H1 (cell line): ENCODE measurements around the gene ADAMTS6. TPM values are rescaled to one million over a fixed set of nuclear protein-coding genes. Genes with fewer than 3 reads are reported as not detected.

Source experiments
- CTCF ChIA-PET: fragments of 300-600 bp; sonication (Branson Sonifier 250); formaldehyde crosslinking; loops from one replicate; lab custom pipeline; 2021; ENCODE audit not compliant: partially characterized antibody; lab: Charles Lee
- POLR2A ChIA-PET: fragments of 300-600 bp; sonication (Branson Sonifier 250); formaldehyde crosslinking; loops from one replicate; lab custom pipeline; 2021; ENCODE audit warnings: inconsistent platforms; ENCODE audit not compliant: partially characterized antibody; lab: Charles Lee
- DNase-seq, 2 experiments: peaks; one replicate each; pipeline versions ENCODE4 v3.0.0 to v3.0.0-alpha.2; 2010 to 2022; ENCODE audit warnings: low spot score in 2 of 2, low read depth in 1 of 2, mixed read lengths in 1 of 2
- FAIRE-seq: peaks from 2 replicates; lab custom pipeline; 2011; peaks lifted over from hg19 to GRCh38; lab: Jason Lieb, UNC
- H2AFZ ChIP-seq: 2 replicates; pipeline ENCODE4 v1.8.1; 2012; ENCODE audit warnings: low read length, inconsistent platforms
- H2AK5ac ChIP-seq: 2 replicates; pipeline ENCODE4 v1.6.1; 2013; ENCODE audit warnings: low read depth, low read length
- H2BK120ac ChIP-seq: replicated peaks from 2 replicates; pipeline ENCODE3; 2013; ENCODE audit warnings: low read depth, low read length, inconsistent platforms
- H2BK12ac ChIP-seq: 2 replicates; pipeline ENCODE4 v1.6.1; 2013; ENCODE audit warnings: low read depth, low read length
- H2BK15ac ChIP-seq: 2 replicates; pipeline ENCODE4 v1.6.1; 2013; ENCODE audit warnings: low read length
- H2BK20ac ChIP-seq: 2 replicates; pipeline ENCODE4 v1.6.1; 2013; ENCODE audit warnings: low read length
- H2BK5ac ChIP-seq: 2 replicates; pipeline ENCODE4 v1.6.1; 2013; ENCODE audit warnings: low read depth, low read length
- H3K14ac ChIP-seq: 2 replicates; pipeline ENCODE4 v1.6.1; 2013; ENCODE audit warnings: inconsistent platforms; ENCODE audit not compliant: insufficient read length
- H3K18ac ChIP-seq: 2 replicates; pipeline ENCODE4 v1.6.1; 2013; ENCODE audit warnings: low read length; ENCODE audit errors: extremely low read depth
- H3K23ac ChIP-seq: 2 replicates; pipeline ENCODE4 v1.6.1; 2013; ENCODE audit warnings: inconsistent platforms; ENCODE audit not compliant: insufficient read length
- H3K23me2 ChIP-seq: 2 replicates; pipeline ENCODE4 v1.6.1; 2013; ENCODE audit warnings: low read depth, low read length
- H3K27ac ChIP-seq: 2 replicates; pipeline ENCODE4 v1.6.1; 2011; ENCODE audit warnings: low read depth, low read length, inconsistent platforms
- H3K27me3 ChIP-seq, 4 experiments: replicated peaks in 1 of 4; 1 replicate in 1 of 4; 2 replicates in 3 of 4; pipeline versions ENCODE4 v1.6.1 to v1.8.1; 2011 to 2013; ENCODE audit warnings: low read length in 3 of 4, mild to moderate bottlenecking in 3 of 4, inconsistent platforms in 2 of 4, mixed read lengths in 2 of 4, moderate library complexity in 1 of 4; ENCODE audit not compliant: control insufficient read depth in 3 of 4, insufficient read depth in 3 of 4; ENCODE audit errors: extremely low read depth in 1 of 4
- H3K36me3 ChIP-seq, 4 experiments: 2 replicates each; pipeline versions ENCODE4 v1.6.1 to v1.8.1; 2011 to 2013; ENCODE audit warnings: mild to moderate bottlenecking in 4 of 4, low read length in 3 of 4, moderate library complexity in 2 of 4, control low read depth in 1 of 4, inconsistent platforms in 1 of 4; ENCODE audit not compliant: insufficient read depth in 4 of 4, control insufficient read depth in 2 of 4
- H3K4ac ChIP-seq: replicated peaks from 2 replicates; pipeline ENCODE3; 2013; ENCODE audit warnings: low read length, low read depth, mixed read lengths, inconsistent platforms; ENCODE audit not compliant: insufficient read length
- H3K4me1 ChIP-seq, 4 experiments: replicated peaks in 1 of 4; 1 replicate in 1 of 4; 2 replicates in 3 of 4; pipeline versions ENCODE4 v1.6.1 to v1.8.1; 2011 to 2013; ENCODE audit warnings: low read length in 3 of 4, inconsistent platforms in 2 of 4, mixed read lengths in 1 of 4; ENCODE audit not compliant: insufficient read depth in 4 of 4, control insufficient read depth in 3 of 4
- H3K4me2 ChIP-seq, 2 experiments: 2 replicates each; pipeline versions ENCODE4 v1.6.1 to v1.8.1; 2011 to 2013; ENCODE audit warnings: low read depth in 2 of 2, low read length in 2 of 2, control low read depth in 1 of 2, inconsistent platforms in 1 of 2, mild to moderate bottlenecking in 1 of 2; ENCODE audit not compliant: insufficient read depth in 1 of 2
- H3K4me3 ChIP-seq, 4 experiments: fragments of 200-600, 300-600 bp in 1 of 4; sonication (generic), shearing (Covaris generic), sonication (Bioruptor Twin) in 1 of 4; 2 replicates each; pipeline versions ENCODE4 v1.5.1 to v1.8.1; 2011 to 2016; ENCODE audit warnings: low read length in 4 of 4, low read depth in 3 of 4, control low read depth in 2 of 4, inconsistent platforms in 2 of 4, mild to moderate bottlenecking in 2 of 4, mixed read lengths in 1 of 4, moderate library complexity in 1 of 4; ENCODE audit not compliant: insufficient read depth in 2 of 4; ENCODE audit errors: extremely low read depth in 1 of 4
- H3K56ac ChIP-seq: replicated peaks from 2 replicates; pipeline ENCODE3; 2013; ENCODE audit warnings: low read depth, mild to moderate bottlenecking, mixed read lengths, low read length, inconsistent platforms; ENCODE audit not compliant: insufficient read length
- H3K79me1 ChIP-seq: 2 replicates; pipeline ENCODE4 v1.6.1; 2013; ENCODE audit warnings: low read depth, low read length, control low read depth
- H3K79me2 ChIP-seq, 2 experiments: 2 replicates each; pipeline versions ENCODE4 v1.6.1 to v1.8.1; 2012 to 2013; ENCODE audit warnings: low read length in 2 of 2, mild to moderate bottlenecking in 2 of 2, inconsistent platforms in 1 of 2; ENCODE audit not compliant: insufficient read depth in 2 of 2, control insufficient read depth in 1 of 2
- H3K9ac ChIP-seq, 4 experiments: replicated peaks in 1 of 4; 1 replicate in 1 of 4; 2 replicates in 3 of 4; pipeline versions ENCODE4 v1.6.1 to v1.8.1; 2011 to 2013; ENCODE audit warnings: low read depth in 3 of 4, low read length in 3 of 4, control low read depth in 2 of 4, mild to moderate bottlenecking in 2 of 4, moderate library complexity in 2 of 4, inconsistent platforms in 1 of 4; ENCODE audit errors: extremely low read depth in 1 of 4
- H3K9me3 ChIP-seq, 2 experiments: 2 replicates each; pipeline versions ENCODE4 v1.6.1 to v1.8.1; 2012 to 2013; ENCODE audit warnings: mild to moderate bottlenecking in 2 of 2, moderate library complexity in 2 of 2, control low read depth in 1 of 2, inconsistent platforms in 1 of 2, low read depth in 1 of 2, low read length in 1 of 2, mixed read lengths in 1 of 2; ENCODE audit not compliant: insufficient read depth in 2 of 2
- H4K20me1 ChIP-seq, 2 experiments: replicated peaks in 1 of 2; 2 replicates each; pipeline versions ENCODE3 to v1.8.1; 2011 to 2013; ENCODE audit warnings: inconsistent platforms in 2 of 2, low read length in 2 of 2, mild to moderate bottlenecking in 1 of 2; ENCODE audit not compliant: insufficient read depth in 2 of 2, control insufficient read depth in 1 of 2
- H4K5ac ChIP-seq: 2 replicates; pipeline ENCODE4 v1.6.1; 2013; ENCODE audit warnings: low read length, low read depth, mixed read lengths, inconsistent platforms; ENCODE audit not compliant: insufficient read length
- H4K8ac ChIP-seq: 2 replicates; pipeline ENCODE4 v1.8.0; 2013; ENCODE audit warnings: mild to moderate bottlenecking, moderate library complexity, low read length, inconsistent platforms; ENCODE audit not compliant: insufficient read depth; ENCODE audit errors: extremely low read depth
- H4K91ac ChIP-seq: replicated peaks from 2 replicates; pipeline ENCODE3; 2013; ENCODE audit warnings: low read length, mixed read lengths, inconsistent platforms; ENCODE audit not compliant: insufficient read length
- ASH2L ChIP-seq: fragments of 200-600, 300-600 bp; sonication (generic); IDR thresholded peaks from one replicate; pipeline ENCODE4 v1.7.1; 2017; ENCODE audit warnings: low read length
- BCL11A ChIP-seq, 2 experiments: IDR thresholded peaks; one replicate each; pipeline ENCODE4 v1.6.1; 2011; ENCODE audit warnings: low read depth in 2 of 2, low read length in 2 of 2, mild to moderate bottlenecking in 2 of 2
- CEBPB ChIP-seq: IDR thresholded peaks from 2 replicates; pipeline ENCODE4 v1.6.1; 2012; ENCODE audit warnings: low read depth, low read length
- CHD1 ChIP-seq: IDR thresholded peaks from 2 replicates; pipeline ENCODE4 v1.6.1; 2012; ENCODE audit warnings: low read depth, low read length, improper control_type of control experiment
- KDM5A ChIP-seq: fragments of 200-600 bp; IDR thresholded peaks from 2 replicates; pipeline ENCODE4 v1.7.1; 2012; ENCODE audit warnings: mild to moderate bottlenecking, low read length, inconsistent platforms, mixed read lengths
- NRF1 ChIP-seq: IDR thresholded peaks from 2 replicates; pipeline ENCODE4 v1.6.1; 2011; ENCODE audit warnings: mild to moderate bottlenecking, low read depth, low read length, improper control_type of control experiment
- RAD21 ChIP-seq, 2 experiments: IDR thresholded peaks in 1 of 2; conservative IDR thresholded peaks in 1 of 2; 2 replicates each; pipeline ENCODE4 v1.6.1; 2011; ENCODE audit warnings: low read depth in 2 of 2, low read length in 2 of 2, improper control_type of control experiment in 1 of 2, inconsistent platforms in 1 of 2, mild to moderate bottlenecking in 1 of 2, moderate library complexity in 1 of 2
- SUZ12 ChIP-seq: fragments of 200-600 bp; sonication (generic); IDR thresholded peaks from 2 replicates; pipeline ENCODE4 v1.6.1; 2012; ENCODE audit warnings: mild to moderate bottlenecking, inconsistent platforms, low read length, moderate library complexity, mixed read lengths
- TAF1 ChIP-seq: IDR thresholded peaks from 2 replicates; pipeline ENCODE4 v1.6.1; 2011; ENCODE audit warnings: mild to moderate bottlenecking, low read depth, low read length
- polyA plus RNA-seq, 7 experiments: library from polyadenylated mRNA; depleted of rRNA in 3 of 7; stranded (reverse) in 5 of 7; unstranded in 2 of 7; fragments of >200 nt in 5 of 7; fragments of 200-250 nt in 2 of 7; gene quantifications; 1 replicate in 5 of 7; 2 replicates in 1 of 7; 4 replicates in 1 of 7; pipeline versions ENCODE4 v1.2.1 to v1.2.3, GENCODE V29; 2011 to 2013; ENCODE audit warnings: missing spikeins in 2 of 7, mixed read lengths in 2 of 7
- total RNA-seq: library from RNA; stranded (reverse); fragmentation: NEBNext Ultra II Directional; extraction: Animal tissue kit (Norgen Biotek cat#: 25700); gene quantifications from 2 replicates; pipeline ENCODE4 v1.2.1, GENCODE V29; 2021

ADAMTS6 gene
- total and polyA plus RNA-seq, 2 of the 8 experiments (the other 6 are each of a cell fraction or from before 2014, with no cell fraction given) = 0.74 to 2.4 TPM

- Histone ChIP-seq H2BK5ac (no peak overlapping the region), H3K23ac (no peak overlapping the region), H4K91ac (no peak overlapping the region), H3K79me1 (no peaks in the 10 kb centered on the region), H4K8ac (no peak overlapping the region), H3K18ac (no peak overlapping the region), H3K4me1 (no peaks in the 10 kb centered on the region; a peak in 1 of 7 replicates), H3K27me3 (no peaks in the 10 kb centered on the region), H3K79me2 (no peaks in the 10 kb centered on the region), H3K4ac (no peak overlapping the region), H4K5ac (no peak overlapping the region), H2AFZ (no peak overlapping the region), H3K23me2 (no peaks in the 10 kb centered on the region), H2BK20ac (no peak overlapping the region), H3K56ac (no peak overlapping the region), H3K9me3 (no peaks in the 10 kb centered on the region), H2BK12ac (no peak overlapping the region), H4K20me1 (no peaks in the 10 kb centered on the region), H2AK5ac (no peak overlapping the region), H3K4me3 (no peak overlapping the region), H2BK15ac (no peak overlapping the region), H3K27ac (no peak overlapping the region), H3K36me3 (no peaks in the 10 kb centered on the region), H3K9ac (no peak overlapping the region), H2BK120ac (no peak overlapping the region), H3K14ac (no peak overlapping the region), H3K4me2 (no peak overlapping the region)
- DNase-seq (no peak), FAIRE-seq (no peak)
- POLR2A ChIA-PET = no interaction called here
- CTCF ChIA-PET = no interaction called here
- TF ChIP-seq BCL11A (IDR thresholded peaks at IDR 0.05; ENCODE audit: low read depth in 2 of 2, low read length in 2 of 2) (no peak), CEBPB (no peak), NRF1 (no peak), TAF1 (no peak), SUZ12 (no peak), ASH2L (no peak), CHD1 (no peak), KDM5A (no peak), RAD21 (IDR thresholded peaks at IDR 0.05 in 1 of 2, conservative IDR thresholded peaks at IDR 0.05 in 1 of 2; ENCODE audit: low read depth in 2 of 2, low read length in 2 of 2) (no peak)
These were observed 55.1 kb downstream of the ADAMTS6 start for GRCh38 chr5:65426656-65427055.
